HG02973 (cell line): ENCODE measurements around the gene SULT2B1.
"Not testable (repeated sequence)": the region's sequence is repeated elsewhere in the genome, so short reads cannot be mapped to it uniquely, and the experiment has no call there.

Experiments
- ATAC-seq: cut with Tn5 transposase; IDR thresholded peaks from one replicate; pipeline ENCODE4 v1.9.1; 2021; ENCODE audit warnings: moderate library complexity; ENCODE audit not compliant: unreplicated experiment

Gene SULT2B1

GRCh38 chr19:48524732-48525131, 27.2 kb upstream of the SULT2B1 start:
- no peak for ATAC-seq

DNA sequence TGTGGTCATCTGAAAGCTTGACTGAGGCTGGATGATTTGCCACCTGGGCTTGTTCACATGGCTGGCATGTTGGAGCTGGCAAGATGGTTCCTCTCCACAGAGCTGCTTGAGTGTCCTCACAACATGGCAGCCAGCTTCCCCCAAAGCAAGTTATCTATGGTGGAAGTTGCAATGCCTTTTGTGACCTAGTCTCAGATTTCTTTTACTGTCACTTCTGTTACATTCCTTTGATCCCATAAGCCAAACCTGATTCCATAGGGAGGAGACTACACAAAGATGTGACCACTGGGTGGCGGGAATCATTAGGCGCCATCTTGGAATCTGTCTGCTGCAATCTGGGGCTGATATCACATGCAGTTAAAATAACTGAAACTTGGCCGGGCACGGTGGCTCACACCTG, 22.8 kb upstream of the SULT2B1 start:
- no peak for ATAC-seq

GRCh38 chr19:48530066-48530720, 21.8 kb upstream of the SULT2B1 start:
- ATAC-seq, result no peak

- no peak for ATAC-seq
Observed at GRCh38 chr19:48530770-48531169, 21.2 kb upstream of the SULT2B1 start.

DNA sequence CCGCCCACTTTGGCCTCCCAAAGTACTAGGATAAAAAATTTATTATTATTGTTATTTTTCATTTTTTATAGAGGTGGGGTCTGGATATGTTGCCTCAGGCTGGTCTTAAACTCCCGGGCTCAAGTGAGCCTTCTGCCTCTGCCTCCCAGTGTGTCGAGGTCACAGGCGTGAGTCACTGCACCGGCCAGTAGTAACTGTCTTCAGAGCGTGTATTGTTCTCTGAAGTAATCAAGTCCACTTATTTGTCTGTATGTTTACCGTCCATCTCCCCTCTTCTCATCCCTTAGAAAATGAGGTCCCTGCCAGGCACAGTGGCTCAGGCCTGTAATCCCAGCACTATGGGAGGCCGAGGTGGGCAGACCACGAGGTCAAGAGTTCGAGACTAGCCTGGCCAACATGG, 18.2 kb upstream of the SULT2B1 start:
- ATAC-seq, result no peak

DNA sequence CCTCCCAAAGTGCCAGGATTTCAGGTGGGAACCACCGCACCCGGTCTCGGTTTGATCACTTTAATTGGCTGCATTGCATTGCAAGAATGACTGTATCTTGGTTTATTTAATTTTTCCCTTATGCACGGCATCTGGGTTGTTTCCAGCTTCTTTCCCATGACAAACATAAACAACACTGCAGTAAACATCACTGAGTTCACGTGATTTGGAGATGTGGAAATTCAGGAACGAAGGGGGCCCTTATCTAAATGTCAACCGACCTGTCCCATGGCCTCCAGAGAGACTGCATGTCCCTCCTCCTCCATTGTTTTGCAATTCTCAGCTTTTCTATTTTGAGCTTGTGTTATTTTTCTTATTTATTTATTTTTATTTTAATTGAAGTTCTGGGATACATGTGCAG, 14.4 kb upstream of the SULT2B1 start:
- no peak for ATAC-seq

DNA sequence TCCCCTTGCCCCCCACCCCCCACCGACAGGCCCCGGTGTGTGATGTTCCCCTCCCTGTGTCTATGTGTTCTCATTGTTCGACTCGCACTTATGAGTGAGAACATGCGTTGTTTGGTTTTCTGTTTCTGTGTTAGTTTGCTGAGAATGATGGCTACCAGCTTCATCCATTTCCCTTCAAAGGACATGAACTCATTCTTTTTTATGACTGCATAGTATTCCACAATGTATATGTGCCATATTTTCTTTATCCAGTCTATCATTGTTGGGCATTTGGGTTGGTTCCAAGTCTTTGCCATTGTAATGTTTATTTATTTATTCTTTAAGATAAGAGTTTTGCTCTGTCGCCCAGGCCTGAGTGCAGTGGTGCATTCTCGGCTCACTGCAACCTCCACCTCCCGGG, 13.9 kb upstream of the SULT2B1 start:
- not testable (repeated sequence) for ATAC-seq

DNA sequence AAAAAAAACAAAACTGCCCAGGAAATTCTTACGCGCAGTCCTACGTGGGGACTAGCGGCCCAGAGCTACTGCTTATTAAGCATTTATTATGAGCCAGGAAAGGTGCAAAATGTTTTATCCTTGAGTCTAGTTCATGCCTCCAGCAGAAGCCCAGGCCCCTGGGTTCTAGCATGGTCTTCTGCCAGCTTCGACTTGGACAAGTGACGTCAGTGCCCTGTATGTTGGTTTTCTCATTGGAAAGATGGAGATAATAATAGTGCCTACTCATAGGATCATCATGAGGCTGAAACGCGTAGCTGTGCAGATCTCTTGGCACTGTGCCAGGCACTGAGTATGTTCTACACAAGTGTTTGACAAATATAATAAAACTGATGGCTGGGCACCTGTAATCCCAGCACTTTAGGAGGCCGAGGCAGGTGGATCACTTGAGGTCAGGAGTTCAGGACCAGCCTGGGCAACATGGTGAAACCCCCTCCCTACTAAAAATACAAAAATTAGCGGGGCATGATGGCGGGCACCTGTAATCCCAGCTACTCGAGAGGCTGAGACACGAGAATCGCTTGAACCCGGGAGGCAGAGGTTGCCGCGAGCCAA, 12.4 kb upstream of the SULT2B1 start:
- ATAC-seq, result no peak

DNA sequence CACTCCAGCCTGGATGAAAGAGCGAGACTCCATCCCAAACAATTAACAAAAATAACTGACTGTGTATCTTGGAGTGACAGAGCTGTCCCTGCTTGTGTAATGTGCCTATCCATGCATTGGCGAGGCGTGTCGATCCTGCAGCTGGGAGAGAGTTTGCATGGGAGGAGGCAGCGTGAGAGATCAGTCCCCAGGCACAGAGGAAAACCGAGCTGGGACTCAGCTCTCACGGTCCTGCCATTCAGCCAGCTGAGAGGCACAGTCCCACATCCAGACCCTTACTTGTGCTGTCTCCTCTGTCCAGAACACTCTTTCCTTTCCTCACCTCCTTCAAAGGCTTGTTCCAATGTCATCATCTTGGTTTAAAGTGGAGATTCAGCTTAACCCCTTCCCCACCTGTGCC, 11.9 kb upstream of the SULT2B1 start:
- no peak for ATAC-seq

DNA sequence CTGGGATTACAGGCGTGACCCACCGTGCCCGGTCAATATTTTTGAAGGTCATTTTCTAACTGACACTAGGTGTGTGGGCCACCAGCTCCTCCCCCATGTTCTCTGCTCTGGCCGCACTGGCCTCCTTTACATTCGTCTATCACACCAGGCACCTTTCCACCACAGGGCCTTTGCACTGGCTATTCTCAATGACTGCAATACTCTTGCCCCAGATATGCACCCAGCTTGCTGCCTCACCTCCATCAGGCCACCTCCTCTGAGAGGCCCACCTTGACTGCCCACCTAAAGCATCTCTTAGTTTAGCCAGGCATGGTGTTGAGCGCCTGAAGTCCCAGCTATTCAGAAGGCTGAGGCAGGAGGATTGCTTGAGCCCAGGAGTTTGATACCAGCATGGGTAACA, 10.2 kb upstream of the SULT2B1 start:
- ATAC-seq, result no peak

GRCh38 chr19:48543121-48543710, 8.8 kb upstream of the SULT2B1 start:
- ATAC-seq, result no peak

- no peak for ATAC-seq
Observed at GRCh38 chr19:48544856-48545750, 6.9 kb upstream of the SULT2B1 start.

DNA sequence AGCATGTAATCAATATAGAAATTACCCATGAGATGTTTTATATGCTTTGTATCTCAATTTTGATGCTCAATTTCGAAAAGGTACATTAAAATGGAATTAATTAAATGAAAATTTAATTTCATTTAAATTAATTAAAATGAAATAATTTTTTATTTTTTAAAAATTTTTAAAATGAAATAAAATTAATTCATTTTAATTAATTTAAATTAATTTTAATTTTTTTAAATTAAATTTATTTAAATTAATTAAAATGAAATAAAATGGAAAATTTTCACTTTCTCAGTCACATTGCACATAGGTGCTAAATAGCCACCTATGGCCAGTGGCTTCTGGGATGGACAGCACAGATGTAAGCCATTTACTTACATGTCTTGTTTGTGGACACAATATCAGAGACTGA, 4.2 kb upstream of the SULT2B1 start:
- ATAC-seq, result no peak

DNA sequence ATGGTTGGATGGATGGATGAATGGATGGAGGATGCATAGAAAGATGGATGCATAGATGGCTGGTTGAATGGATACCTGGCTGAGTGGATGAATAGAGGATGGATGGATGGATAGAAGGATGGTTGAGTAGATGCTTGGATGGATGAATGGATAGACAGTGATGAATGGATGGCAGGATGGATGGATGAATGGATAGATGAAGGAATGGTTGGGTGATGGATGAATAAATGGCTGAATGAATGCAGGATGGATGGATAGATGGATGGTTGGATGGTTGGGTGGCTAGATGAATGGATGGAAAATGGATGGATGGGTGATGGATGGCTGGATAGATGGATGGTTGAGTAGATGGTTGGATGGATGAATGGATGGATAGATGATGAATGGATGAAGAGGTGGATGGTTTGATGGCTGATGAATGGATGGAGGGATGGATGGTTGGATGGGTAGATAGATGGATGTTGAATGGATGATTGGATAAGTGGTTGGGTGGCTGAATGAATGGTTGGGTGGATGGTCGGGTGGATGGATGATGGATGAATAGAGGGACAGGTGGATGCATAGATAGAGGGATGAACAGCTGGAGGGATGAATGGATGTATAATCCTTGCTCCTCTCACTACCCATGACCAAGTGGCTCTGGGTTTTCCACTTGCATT, 3.6 kb upstream of the SULT2B1 start:
- ATAC-seq, result no peak

DNA sequence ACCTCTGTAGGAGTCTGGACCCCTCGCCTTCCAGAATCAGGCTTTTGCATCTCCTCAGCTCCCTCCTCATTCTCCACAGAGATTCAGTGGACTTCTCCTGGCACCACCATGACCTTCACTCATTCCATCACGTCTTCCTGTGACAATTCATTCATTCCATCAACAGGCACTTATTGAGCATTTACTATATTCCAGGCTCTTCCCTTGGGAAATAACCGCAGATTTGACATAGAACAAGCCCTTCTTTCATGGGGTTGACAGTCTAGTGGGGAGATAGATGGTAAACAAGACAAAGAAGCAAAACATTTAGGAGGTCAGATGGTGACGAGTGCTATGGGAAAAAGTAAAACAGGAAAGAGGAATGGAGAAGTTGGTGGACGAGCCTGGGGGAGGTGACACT, 2.6 kb upstream of the SULT2B1 start:
- no peak for ATAC-seq

DNA sequence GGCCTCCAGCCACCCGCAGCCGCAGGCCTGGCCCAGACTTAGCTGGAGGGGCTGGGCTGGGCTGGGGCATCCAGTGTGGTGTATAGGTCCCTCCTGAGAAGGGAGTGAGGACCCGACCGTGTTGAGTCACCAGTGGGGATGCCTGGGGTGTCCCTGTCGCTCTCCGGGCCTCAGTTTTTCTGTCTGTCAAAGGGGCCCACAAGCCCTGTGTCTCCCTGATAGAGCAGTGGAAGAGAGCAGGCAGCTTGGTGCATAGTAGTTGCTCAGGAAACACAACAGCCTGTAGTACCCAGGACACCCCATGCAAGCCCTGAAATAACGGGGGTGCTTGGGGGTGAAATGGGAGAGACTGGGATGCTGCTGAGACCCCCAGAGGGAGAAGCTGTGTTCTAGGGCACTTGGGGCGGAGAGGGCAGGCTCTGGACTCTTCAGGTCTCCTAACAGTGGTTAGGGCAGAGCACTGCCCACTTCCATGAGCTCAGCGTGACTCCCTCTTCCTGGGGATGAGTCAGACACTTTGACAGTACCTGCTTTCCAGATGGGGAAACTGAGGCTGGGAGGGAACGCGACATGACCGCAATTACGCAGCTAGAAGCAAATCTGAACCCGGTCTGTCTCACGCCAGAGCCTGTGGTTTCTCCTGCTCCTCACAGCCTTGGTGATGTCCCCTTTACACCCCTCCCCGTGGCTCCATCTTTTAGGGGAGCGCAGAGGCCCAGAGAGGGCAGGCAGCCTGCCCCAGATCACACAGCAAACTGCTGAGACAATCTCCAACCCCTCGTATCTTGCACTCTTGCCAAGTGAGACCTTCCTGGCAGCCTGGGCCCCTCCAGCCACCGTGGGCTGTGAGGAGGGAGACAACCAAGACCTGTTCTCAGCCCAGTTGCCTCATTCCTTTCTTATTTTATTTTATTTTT, 692 bp downstream of the SULT2B1 start:
- no peak for ATAC-seq

- no peak for ATAC-seq
Observed at GRCh38 chr19:48553676-48554384, 1.9 kb downstream of the SULT2B1 start.

DNA sequence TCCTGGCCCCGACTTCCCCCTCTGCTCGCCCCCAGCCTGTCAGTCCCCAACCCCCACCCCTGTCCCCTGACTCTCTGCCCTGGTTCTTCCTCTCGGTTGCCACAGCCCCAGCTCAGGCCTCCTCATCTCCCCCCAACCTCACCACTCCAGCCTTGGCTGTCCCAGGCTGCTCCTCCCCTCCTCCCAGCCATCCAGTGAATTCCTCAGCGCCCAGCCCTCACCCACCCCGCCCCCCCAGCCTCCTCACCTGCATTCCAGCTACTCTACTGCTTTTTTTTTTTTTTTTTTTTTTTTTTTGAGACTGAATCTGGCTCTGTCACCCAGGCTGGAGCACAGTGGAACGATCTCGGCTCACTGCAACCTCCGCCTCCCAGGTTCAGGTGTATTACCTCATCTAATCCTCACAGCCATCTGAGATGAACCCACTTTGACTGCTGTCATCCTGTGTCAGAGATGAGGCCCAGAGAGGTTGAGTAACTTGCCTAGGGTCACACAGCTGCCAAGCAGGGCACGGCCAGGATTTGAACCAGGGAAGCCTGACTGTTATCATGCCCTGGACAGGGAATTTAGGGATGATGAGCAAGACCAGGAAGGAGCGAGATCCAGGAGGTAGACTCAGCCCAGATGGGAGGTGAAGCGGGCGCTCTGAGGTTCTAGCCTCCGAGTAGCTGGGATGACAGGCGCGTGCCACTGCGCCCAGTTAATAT, 2.6 kb downstream of the SULT2B1 start:
- no peak for ATAC-seq

- ATAC-seq, result no peak
Observed at GRCh38 chr19:48556163-48556562, 4.2 kb downstream of the SULT2B1 start.
